K562 (cell line): ENCODE data around the gene SLC25A48. TPM values are rescaled to one million over a fixed set of nuclear protein-coding genes. Genes with fewer than 3 reads are reported as not detected.

Experiments
- ATAC-seq: fragments of 200-7000 bp; cut with Tn5 transposase; 3 replicates; pipeline ENCODE4 v1.9.1; 2020; ENCODE audit warnings: moderate library complexity
- BruUV-seq: library from RNA; stranded (reverse); fragments of 400-500 nt; replicated peaks from 2 replicates; lab custom pipeline; 2021; lab: Mats Ljungman, UMichigan
- CTCF ChIA-PET: fragments of 300-600 bp; formaldehyde crosslinking; extraction: SDS; loops from one replicate; lab custom pipeline; 2021; ENCODE audit warnings: low intra/inter-chr PET ratio; lab: Yijun Ruan, JAX
- POLR2A ChIA-PET: fragments of 300-600, 350-650 bp; sonication (Branson Sonifier 250); formaldehyde crosslinking; extraction: SDS; loops from one replicate; lab custom pipeline; 2021; ENCODE audit warnings: antibody characterized with exemption, inconsistent platforms; lab: Yijun Ruan, JAX
- DNase-seq, 4 experiments: peaks; one replicate each; pipeline versions ENCODE4 v3.0.0 to v3.0.0-alpha.2; 2011 to 2018; ENCODE audit warnings: low spot score in 3 of 4, mixed read lengths in 3 of 4; ENCODE audit errors: extremely low read depth in 1 of 4
- FAIRE-seq: peaks from 2 replicates; lab custom pipeline; 2011; peaks lifted over from hg19 to GRCh38; lab: Jason Lieb, UNC
- H2AFZ ChIP-seq: 2 replicates; pipeline ENCODE4 v1.6.0; 2011; ENCODE audit warnings: low read depth, low read length, control low read depth, inconsistent platforms
- H3K27ac ChIP-seq: fragments of 200-600 bp; 3 replicates; pipeline ENCODE4 v1.8.0; 2011; ENCODE audit warnings: low read depth, mild to moderate bottlenecking, control low read depth, inconsistent platforms, low read length, moderate library complexity, mixed read lengths; ENCODE audit errors: extremely low read depth
- H3K27me3 ChIP-seq, 2 experiments: fragments of 300-600 bp in 1 of 2; 2 replicates in 1 of 2; 3 replicates in 1 of 2; pipeline versions ENCODE4 v1.6.0 to v1.8.0; 2011; ENCODE audit warnings: inconsistent platforms in 2 of 2, low read length in 2 of 2, mild to moderate bottlenecking in 1 of 2, mixed read lengths in 1 of 2, moderate library complexity in 1 of 2; ENCODE audit not compliant: control insufficient read depth in 2 of 2, insufficient read depth in 2 of 2
- H3K36me3 ChIP-seq: fragments of 300-600 bp; 3 replicates; pipeline ENCODE4 v1.8.0; 2011; ENCODE audit warnings: mild to moderate bottlenecking, low read length, inconsistent platforms; ENCODE audit not compliant: control insufficient read depth, insufficient read depth
- H3K4me1 ChIP-seq, 2 experiments: fragments of 200-600 bp in 1 of 2; replicated peaks in 1 of 2; 2 replicates in 1 of 2; 3 replicates in 1 of 2; pipeline versions ENCODE4 v1.5.1 to v1.8.0; 2011; ENCODE audit warnings: inconsistent platforms in 2 of 2, low read length in 2 of 2, mild to moderate bottlenecking in 1 of 2, mixed read lengths in 1 of 2, moderate library complexity in 1 of 2; ENCODE audit not compliant: control insufficient read depth in 2 of 2, insufficient read depth in 2 of 2
- H3K4me2 ChIP-seq: 2 replicates; pipeline ENCODE4 v1.6.1; 2011; ENCODE audit warnings: low read length, control low read depth, inconsistent platforms, mixed read lengths; ENCODE audit not compliant: insufficient read depth
- H3K4me3 ChIP-seq: fragments of 200-600 bp; sonication (generic), shearing (Covaris generic); 2 replicates; pipeline ENCODE4 v1.5.1; 2016; ENCODE audit warnings: control low read depth, inconsistent platforms
- H3K79me2 ChIP-seq: fragments of 200-600 bp; 3 replicates; pipeline ENCODE4 v1.8.0; 2011; ENCODE audit warnings: low read length, inconsistent platforms; ENCODE audit not compliant: control insufficient read depth, insufficient read depth
- H3K9ac ChIP-seq, 2 experiments: 2 replicates each; pipeline versions ENCODE4 v1.6.0 to v1.6.1; 2011; ENCODE audit warnings: low read depth in 2 of 2, low read length in 2 of 2, control low read depth in 1 of 2, inconsistent platforms in 1 of 2, mild to moderate bottlenecking in 1 of 2, mixed read lengths in 1 of 2; ENCODE audit not compliant: insufficient read depth in 1 of 2
- H3K9me1 ChIP-seq: one replicate; pipeline ENCODE4 v1.6.0; 2011; ENCODE audit warnings: inconsistent platforms, mild to moderate bottlenecking, low read length, moderate library complexity; ENCODE audit not compliant: control insufficient read depth, insufficient read depth
- H3K9me3 ChIP-seq: replicated peaks from 2 replicates; pipeline ENCODE4 v1.5.1; 2011; ENCODE audit warnings: low read depth, low read length, inconsistent platforms; ENCODE audit not compliant: control insufficient read depth, insufficient read depth
- H4K20me1 ChIP-seq: replicated peaks from 2 replicates; pipeline ENCODE4 v1.6.1; 2011; ENCODE audit warnings: low read length, inconsistent platforms, mixed read lengths; ENCODE audit not compliant: control insufficient read depth, insufficient read depth
- PCBP1 ChIP-seq: fragments of 200-400 bp; formaldehyde crosslinking; IDR thresholded peaks from 2 replicates; pipeline ENCODE4 v1.6.1; 2018; ENCODE audit warnings: mild to moderate bottlenecking, low read depth, low read length; ENCODE audit not compliant: poor library complexity, severe bottlenecking
- SOX6 ChIP-seq: fragments of 450-650 bp; IDR thresholded peaks from 2 replicates; pipeline ENCODE4 v1.6.1; 2014; ENCODE audit warnings: mild to moderate bottlenecking
- SREBF2 ChIP-seq: sonication (generic); formaldehyde crosslinking; IDR thresholded peaks from 2 replicates; pipeline ENCODE4 v1.4.0; 2020; ENCODE audit warnings: mild to moderate bottlenecking, missing genetic modification reagents
- SRSF9 ChIP-seq: fragments of 200-400 bp; formaldehyde crosslinking; IDR thresholded peaks from 2 replicates; pipeline ENCODE4 v1.6.1; 2017; ENCODE audit warnings: low read depth, low read length, borderline replicate concordance
- WGBS: fragments of 100-300 bp; shearing (Covaris generic); methylation state at CpG from one replicate; pipeline ENCODE4 v1.1.6; 2016; ENCODE audit warnings: low coverage, mixed read lengths; ENCODE audit not compliant: insufficient coverage; ENCODE audit errors: missing lambda C conversion rate; 5-methylcytosine and 5-hydroxymethylcytosine counted together
- in situ Hi-C: fragments of 300-500 bp; cut with MboI; formaldehyde crosslinking; loops from 4 replicates; pipeline ENCODE4 v1.15.0; 2018; ENCODE audit warnings: inconsistent platforms, mixed read lengths
- intact Hi-C: fragments of 100-400 bp; cut with micrococcal nuclease; formaldehyde crosslinking; loops from 2 replicates; pipeline ENCODE4 v1.14.2; 2022
- polyA plus RNA-seq, 8 experiments: library from polyadenylated mRNA; depleted of rRNA in 4 of 8; stranded (reverse) in 5 of 8; unstranded in 3 of 8; fragments of >200 nt; fragmentation: Nextera tagmentation in 2 of 8; fragmentation: Illumina TruSeq in 1 of 8; extraction: Ambion mirVana in 2 of 8; extraction: Trizol in 1 of 8; gene quantifications; 2 replicates each; pipeline versions ENCODE4 v1.2.1 to v1.2.3, GENCODE V29; 2011 to 2014; ENCODE audit warnings: inconsistent platforms in 1 of 8, missing spikeins in 1 of 8
- total RNA-seq, 7 experiments: library from RNA; depleted of rRNA in 6 of 7; stranded (reverse); fragments of >200 nt in 6 of 7; fragmentation: Illumina TruSeq in 2 of 7; extraction: Trizol in 2 of 7; gene quantifications; 2 replicates each; pipeline versions ENCODE4 v1.2.1 to v1.2.3, GENCODE V29; 2011 to 2021; ENCODE audit warnings: low replicate concordance in 1 of 7
- TF ChIP-seq, protein P1 (sequence below): sonication (generic); formaldehyde crosslinking; IDR thresholded peaks from 2 replicates; pipeline ENCODE4 v1.8.1; 2022; ENCODE audit warnings: missing genetic modification reagents
- TF ChIP-seq, protein P2 (sequence below): fragments of 250-450 bp; sonication (Bioruptor Pico); IDR thresholded peaks from 2 replicates; pipeline ENCODE4 v1.5.1; 2021; ENCODE audit warnings: mild to moderate bottlenecking

SLC25A48 gene
- total and polyA plus RNA-seq, 9 of the 15 experiments (the other 6 are each of a cell fraction or from before 2014, with no cell fraction given) = 0.08 to 0.35 (median 0.23) TPM; not detected in 1

DNA sequence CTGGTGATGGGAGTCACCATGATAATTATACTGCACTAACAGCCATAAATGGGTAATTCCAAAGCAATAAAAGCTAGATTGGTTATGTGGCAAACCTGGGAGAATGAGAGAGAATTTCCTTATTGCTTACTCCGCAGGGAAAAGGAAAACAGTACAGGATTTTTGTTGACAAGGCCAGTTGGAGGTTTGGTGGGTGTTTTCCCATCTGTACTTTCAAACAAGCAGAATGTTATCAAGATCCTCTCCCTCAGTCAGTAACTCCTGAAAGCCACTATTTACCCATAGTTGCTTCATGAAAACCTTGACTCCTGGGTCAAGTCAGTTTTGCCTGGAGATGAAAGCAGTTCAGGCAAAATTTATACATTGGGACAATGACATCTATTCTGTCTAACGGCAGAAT lies 34.8 kb downstream of the SLC25A48 start:
- H3K9me3 ChIP-seq = no peaks in the 10 kb centered on the region
- H3K36me3 ChIP-seq = no peaks in the 10 kb centered on the region
- no peaks in the 10 kb centered on the region for H3K9me1 ChIP-seq
- H3K4me3 ChIP-seq = no peak overlapping the region
- H3K4me1 ChIP-seq = no peaks in the 10 kb centered on the region
- 0% methylated on average over 2 of the region's 2 CpGs for WGBS
- no peak for TF ChIP-seq SOX6
- TF ChIP-seq SREBF2 (CRISPR knock-in tag) = no peak
- TF ChIP-seq PCBP1 = no peak
- TF ChIP-seq, protein P1, sequence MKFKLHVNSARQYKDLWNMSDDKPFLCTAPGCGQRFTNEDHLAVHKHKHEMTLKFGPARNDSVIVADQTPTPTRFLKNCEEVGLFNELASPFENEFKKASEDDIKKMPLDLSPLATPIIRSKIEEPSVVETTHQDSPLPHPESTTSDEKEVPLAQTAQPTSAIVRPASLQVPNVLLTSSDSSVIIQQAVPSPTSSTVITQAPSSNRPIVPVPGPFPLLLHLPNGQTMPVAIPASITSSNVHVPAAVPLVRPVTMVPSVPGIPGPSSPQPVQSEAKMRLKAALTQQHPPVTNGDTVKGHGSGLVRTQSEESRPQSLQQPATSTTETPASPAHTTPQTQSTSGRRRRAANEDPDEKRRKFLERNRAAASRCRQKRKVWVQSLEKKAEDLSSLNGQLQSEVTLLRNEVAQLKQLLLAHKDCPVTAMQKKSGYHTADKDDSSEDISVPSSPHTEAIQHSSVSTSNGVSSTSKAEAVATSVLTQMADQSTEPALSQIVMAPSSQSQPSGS (CRISPR knock-in tag) = no peak
- ChIA-PET CTCF (no interaction called here), POLR2A (no interaction called here)
- no peak overlapping the region for H3K27ac ChIP-seq
- intact Hi-C loops (no loop called here), in situ Hi-C loops (no loop called here)
- no peaks in the 10 kb centered on the region for H3K79me2 ChIP-seq
- no peak overlapping the region for H3K9ac ChIP-seq
- no peak overlapping the region for H3K4me2 ChIP-seq
- BruUV-seq = no TSS peak
- peaks cover 0 to 15% of the 10 kb centered on the region in 2 experiments; a peak in 3 of 5 replicates for H3K27me3 ChIP-seq
- FAIRE-seq (no peak), ATAC-seq (no peak), DNase-seq (no peak)
- H4K20me1 ChIP-seq = no peaks in the 10 kb centered on the region
- H2AFZ ChIP-seq = no peak overlapping the region

DNA sequence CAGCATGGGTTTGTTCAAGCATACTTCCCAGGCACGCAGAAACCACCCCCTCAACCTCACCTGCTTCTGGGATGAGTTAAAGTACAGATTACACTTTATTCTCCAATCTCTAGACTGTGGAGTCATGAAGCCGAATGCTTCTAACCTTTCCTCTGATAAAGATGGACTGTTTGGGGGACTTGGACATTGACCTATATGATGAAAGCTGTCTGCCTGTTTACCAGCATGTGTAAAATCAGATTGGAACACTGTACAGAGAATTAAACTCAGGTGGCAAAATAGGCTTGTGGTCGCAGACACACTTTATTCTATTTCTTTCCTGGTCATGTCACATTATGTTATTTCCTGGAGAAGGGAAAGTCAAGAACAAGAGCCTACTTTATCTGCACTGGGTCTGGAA lies 35.5 kb downstream of the SLC25A48 start:
- DNase-seq (no peak), ATAC-seq (no peak), FAIRE-seq (no peak)
- Histone ChIP-seq H3K4me3 (no peak overlapping the region), H3K27me3 (peaks cover 0 to 21% of the 10 kb centered on the region in 2 experiments; a peak in 2 of 5 replicates), H3K9me1 (no peaks in the 10 kb centered on the region), H2AFZ (no peak overlapping the region), H3K9ac (no peak overlapping the region), H3K27ac (no peak overlapping the region), H3K4me2 (no peak overlapping the region), H3K9me3 (no peaks in the 10 kb centered on the region), H3K79me2 (no peaks in the 10 kb centered on the region), H4K20me1 (no peaks in the 10 kb centered on the region), H3K36me3 (no peaks in the 10 kb centered on the region), H3K4me1 (no peaks in the 10 kb centered on the region)
- CTCF ChIA-PET = no interaction called here
- intact Hi-C loops (no loop called here), in situ Hi-C loops (no loop called here)
- 5% methylated on average over 3 of the region's 3 CpGs for WGBS
- POLR2A ChIA-PET = no interaction called here
- BruUV-seq = no TSS peak
- TF ChIP-seq, protein P2, sequence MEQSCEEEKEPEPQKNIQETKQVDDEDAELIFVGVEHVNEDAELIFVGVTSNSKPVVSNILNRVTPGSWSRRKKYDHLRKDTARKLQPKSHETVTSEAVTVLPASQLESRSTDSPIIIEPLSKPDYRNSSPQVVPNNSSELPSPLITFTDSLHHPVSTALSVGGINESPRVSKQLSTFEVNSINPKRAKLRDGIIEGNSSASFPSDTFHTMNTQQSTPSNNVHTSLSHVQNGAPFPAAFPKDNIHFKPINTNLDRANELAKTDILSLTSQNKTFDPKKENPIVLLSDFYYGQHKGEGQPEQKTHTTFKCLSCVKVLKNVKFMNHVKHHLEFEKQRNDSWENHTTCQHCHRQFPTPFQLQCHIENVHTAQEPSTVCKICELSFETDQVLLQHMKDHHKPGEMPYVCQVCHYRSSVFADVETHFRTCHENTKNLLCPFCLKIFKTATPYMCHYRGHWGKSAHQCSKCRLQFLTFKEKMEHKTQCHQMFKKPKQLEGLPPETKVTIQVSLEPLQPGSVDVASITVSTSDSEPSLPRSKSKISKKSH (CRISPR knock-in tag) = no peak
- no peak for TF ChIP-seq SRSF9
